ENCODE results near the gene BRD3OS.

GRCh38 chr9:134076644-134077043, 51.4 kb downstream of the BRD3OS start:
- no peak for TF ChIP-seq CTCF (IDR thresholded peaks at IDR 0.05; ENCODE audit: borderline replicate concordance, extremely low read depth, low read length, poor library complexity, severe bottlenecking)
- TF ChIP-seq EZH2 (IDR thresholded peaks at IDR 0.05; ENCODE audit: borderline replicate concordance, low read depth, low read length, severe bottlenecking): no peak
